ENCODE measurements around the gene SOWAHA. TPM values are rescaled to one million over a fixed set of nuclear protein-coding genes. Genes with fewer than 3 reads are reported as not detected.

SOWAHA gene
- total RNA-seq, 1 donor: under 0.01 TPM

DNA sequence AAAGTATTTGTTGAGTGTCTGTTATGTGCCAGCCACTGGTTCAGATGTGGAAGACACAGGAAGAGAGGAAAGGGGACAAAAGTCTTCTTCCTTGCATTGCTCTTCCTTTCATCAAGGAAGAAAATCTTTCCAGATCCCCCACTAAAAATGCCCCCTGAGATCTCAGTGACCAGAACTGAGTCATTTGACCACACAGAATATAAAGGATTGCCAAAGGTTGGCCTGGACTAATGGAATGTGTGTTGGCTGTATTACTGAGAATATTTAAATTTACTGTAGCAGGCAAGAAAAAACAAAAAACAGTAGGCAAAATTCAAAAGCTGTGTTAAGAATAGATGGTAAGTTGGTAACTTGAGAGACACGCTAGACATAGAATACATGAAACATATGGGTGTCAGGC is 26.0 kb upstream of the SOWAHA start:
- peak; percentile 90 for DNase-seq (ENCODE audit: insufficient read length, low spot score, missing footprints)
- no peaks in the 10 kb centered on the region for H3K79me2 ChIP-seq (ENCODE audit: insufficient read depth, low read length)
- no peak overlapping the region for H3K4me3 ChIP-seq (ENCODE audit: insufficient read depth, low read length)
- TF ChIP-seq, protein P1, sequence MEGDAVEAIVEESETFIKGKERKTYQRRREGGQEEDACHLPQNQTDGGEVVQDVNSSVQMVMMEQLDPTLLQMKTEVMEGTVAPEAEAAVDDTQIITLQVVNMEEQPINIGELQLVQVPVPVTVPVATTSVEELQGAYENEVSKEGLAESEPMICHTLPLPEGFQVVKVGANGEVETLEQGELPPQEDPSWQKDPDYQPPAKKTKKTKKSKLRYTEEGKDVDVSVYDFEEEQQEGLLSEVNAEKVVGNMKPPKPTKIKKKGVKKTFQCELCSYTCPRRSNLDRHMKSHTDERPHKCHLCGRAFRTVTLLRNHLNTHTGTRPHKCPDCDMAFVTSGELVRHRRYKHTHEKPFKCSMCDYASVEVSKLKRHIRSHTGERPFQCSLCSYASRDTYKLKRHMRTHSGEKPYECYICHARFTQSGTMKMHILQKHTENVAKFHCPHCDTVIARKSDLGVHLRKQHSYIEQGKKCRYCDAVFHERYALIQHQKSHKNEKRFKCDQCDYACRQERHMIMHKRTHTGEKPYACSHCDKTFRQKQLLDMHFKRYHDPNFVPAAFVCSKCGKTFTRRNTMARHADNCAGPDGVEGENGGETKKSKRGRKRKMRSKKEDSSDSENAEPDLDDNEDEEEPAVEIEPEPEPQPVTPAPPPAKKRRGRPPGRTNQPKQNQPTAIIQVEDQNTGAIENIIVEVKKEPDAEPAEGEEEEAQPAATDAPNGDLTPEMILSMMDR (IDR thresholded peaks at IDR 0.05; ENCODE audit: extremely low read depth, low read depth, low read length): no peak
- H3K4me2 ChIP-seq (ENCODE audit: insufficient read depth, low read length): peak overlapping the region; percentile 39
- H3K4me1 ChIP-seq (ENCODE audit: insufficient read depth, low read length): peaks cover 34% of the 10 kb centered on the region
- peaks cover 4% of the 10 kb centered on the region for H3K27me3 ChIP-seq (ENCODE audit: insufficient read depth, low read length)
- H3K27ac ChIP-seq (ENCODE audit: low read depth, low read length): no peak overlapping the region
- H4K20me1 ChIP-seq (ENCODE audit: insufficient read depth, low read length): no peaks in the 10 kb centered on the region
- H3K9me3 ChIP-seq (ENCODE audit: low read depth, low read length): no peaks in the 10 kb centered on the region
- H3K36me3 ChIP-seq (ENCODE audit: insufficient read depth, low read length): no peaks in the 10 kb centered on the region
- no peak overlapping the region for H2AFZ ChIP-seq (ENCODE audit: low read length)

DNA sequence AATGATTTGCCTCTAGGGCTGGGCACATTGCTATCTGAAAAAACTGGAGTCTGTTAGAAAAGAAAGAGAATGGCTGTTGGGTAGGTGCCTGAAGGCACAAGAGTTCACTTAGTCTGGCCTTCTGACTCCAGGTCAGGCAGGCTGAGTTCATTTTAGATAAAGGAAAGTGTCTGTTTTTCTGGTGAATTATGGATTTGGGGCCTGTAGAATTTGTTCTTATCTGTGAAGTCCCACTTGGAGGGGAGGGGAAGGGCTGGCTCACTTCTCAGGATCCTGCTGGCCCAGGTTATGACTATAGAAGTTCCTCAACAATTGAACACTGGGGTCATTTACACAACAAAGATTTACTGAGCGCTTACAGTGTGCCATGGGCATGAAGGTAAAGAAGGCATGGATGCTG is 24.6 kb upstream of the SOWAHA start:
- H3K36me3 ChIP-seq (ENCODE audit: insufficient read depth, low read length): no peaks in the 10 kb centered on the region
- H2AFZ ChIP-seq (ENCODE audit: low read length): no peak overlapping the region
- peaks cover 14% of the 10 kb centered on the region for H3K27me3 ChIP-seq (ENCODE audit: insufficient read depth, low read length)
- H3K4me2 ChIP-seq (ENCODE audit: insufficient read depth, low read length): no peak overlapping the region
- H3K79me2 ChIP-seq (ENCODE audit: insufficient read depth, low read length): no peaks in the 10 kb centered on the region
- no peak for DNase-seq (ENCODE audit: insufficient read length, low spot score, missing footprints)
- H3K4me1 ChIP-seq (ENCODE audit: insufficient read depth, low read length): peaks cover 23% of the 10 kb centered on the region
- TF ChIP-seq, protein P1 (IDR thresholded peaks at IDR 0.05; ENCODE audit: extremely low read depth, low read depth, low read length): no peak
- no peaks in the 10 kb centered on the region for H4K20me1 ChIP-seq (ENCODE audit: insufficient read depth, low read length)
- no peak overlapping the region for H3K4me3 ChIP-seq (ENCODE audit: insufficient read depth, low read length)
- no peak overlapping the region for H3K27ac ChIP-seq (ENCODE audit: low read depth, low read length)
- no peaks in the 10 kb centered on the region for H3K9me3 ChIP-seq (ENCODE audit: low read depth, low read length)

DNA sequence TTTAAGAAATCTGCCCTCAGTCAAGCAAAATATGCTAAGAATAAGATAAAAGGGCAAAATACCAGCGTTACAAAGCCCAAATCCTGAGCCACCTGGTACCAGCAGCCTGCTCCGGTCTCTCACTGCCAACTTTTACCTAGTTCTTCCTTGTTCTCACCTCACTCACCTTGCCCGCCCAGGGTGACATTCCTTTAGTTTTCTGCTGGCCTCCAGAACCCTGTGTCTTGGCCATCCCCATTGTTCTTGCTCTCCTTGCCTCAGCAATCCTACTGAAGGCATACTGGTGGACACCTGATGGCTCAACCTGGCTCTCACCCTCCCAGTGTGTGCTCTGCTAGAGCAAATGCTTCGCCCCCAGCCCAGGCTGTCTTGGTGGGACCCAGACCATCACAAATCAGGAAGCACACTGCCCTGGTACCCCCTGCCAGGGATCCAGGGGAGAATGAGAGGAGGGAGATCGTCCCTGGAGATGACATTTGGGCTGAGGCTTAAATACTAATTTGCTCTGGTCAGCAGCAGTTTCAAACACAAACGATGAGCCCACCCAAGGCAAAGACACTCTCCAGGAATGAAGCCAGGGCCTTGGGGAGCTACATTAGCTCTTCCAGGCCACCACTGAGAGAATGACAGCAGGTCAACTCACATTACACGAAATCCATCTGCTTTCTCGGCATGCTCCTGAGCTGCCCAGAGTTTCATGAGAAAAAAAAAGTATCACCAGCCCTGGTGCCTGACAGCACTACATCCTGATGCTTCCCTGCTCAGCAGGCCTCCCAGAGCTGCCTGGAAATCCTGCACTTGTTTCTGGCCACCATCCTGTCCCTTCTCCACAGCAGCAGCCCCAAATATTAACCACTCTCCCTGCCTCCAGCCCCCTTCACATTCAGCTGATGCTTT is 23.9 kb upstream of the SOWAHA start:
- Histone ChIP-seq H2AFZ (ENCODE audit: low read length) (no peak overlapping the region), H3K36me3 (ENCODE audit: insufficient read depth, low read length) (no peaks in the 10 kb centered on the region), H3K4me2 (ENCODE audit: insufficient read depth, low read length) (no peak overlapping the region), H4K20me1 (ENCODE audit: insufficient read depth, low read length) (no peaks in the 10 kb centered on the region), H3K27me3 (ENCODE audit: insufficient read depth, low read length) (peaks cover 17% of the 10 kb centered on the region), H3K4me1 (ENCODE audit: insufficient read depth, low read length) (peaks cover 23% of the 10 kb centered on the region), H3K9me3 (ENCODE audit: low read depth, low read length) (no peaks in the 10 kb centered on the region), H3K4me3 (ENCODE audit: insufficient read depth, low read length) (no peak overlapping the region), H3K79me2 (ENCODE audit: insufficient read depth, low read length) (no peaks in the 10 kb centered on the region), H3K27ac (ENCODE audit: low read depth, low read length) (no peak overlapping the region)
- no peak for DNase-seq (ENCODE audit: insufficient read length, low spot score, missing footprints)
- TF ChIP-seq, protein P1 (IDR thresholded peaks at IDR 0.05; ENCODE audit: extremely low read depth, low read depth, low read length): no peak

DNA sequence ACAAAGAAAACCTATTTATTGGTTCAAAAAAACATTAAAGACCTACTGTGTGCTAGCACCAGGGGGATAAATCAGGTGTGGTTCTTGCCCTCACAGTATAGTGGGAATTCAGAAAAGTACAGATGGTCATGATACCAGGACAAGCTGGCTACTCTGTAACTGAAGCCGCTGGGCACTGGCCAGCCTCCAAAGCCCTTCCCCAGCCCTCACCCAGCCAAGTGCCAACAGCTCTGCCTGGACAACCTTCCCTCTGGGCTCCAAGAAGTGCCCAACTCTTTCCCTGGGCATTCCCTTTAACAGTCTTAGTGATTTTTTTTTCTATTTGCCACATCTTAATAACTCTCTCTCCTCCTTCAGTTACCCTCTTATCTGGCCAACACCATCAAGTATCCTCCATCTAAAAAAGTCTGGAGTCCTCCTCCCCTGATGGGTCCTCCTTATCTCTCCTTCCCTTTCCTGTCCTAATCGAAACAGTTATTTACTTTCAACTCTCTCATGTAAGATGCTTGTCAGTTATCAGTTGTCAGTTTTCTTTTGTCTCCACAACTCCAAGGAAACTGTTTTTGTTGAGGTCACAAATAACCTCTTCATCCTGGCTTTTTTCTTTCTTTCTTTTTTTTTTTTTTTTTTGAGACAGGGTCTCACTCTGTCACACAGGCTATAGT is 22.8 kb upstream of the SOWAHA start:
- Histone ChIP-seq H2AFZ (ENCODE audit: low read length) (no peak overlapping the region), H3K27me3 (ENCODE audit: insufficient read depth, low read length) (peaks cover 17% of the 10 kb centered on the region), H3K9me3 (ENCODE audit: low read depth, low read length) (no peaks in the 10 kb centered on the region), H3K4me1 (ENCODE audit: insufficient read depth, low read length) (peaks cover 19% of the 10 kb centered on the region), H3K79me2 (ENCODE audit: insufficient read depth, low read length) (no peaks in the 10 kb centered on the region), H3K4me2 (ENCODE audit: insufficient read depth, low read length) (no peak overlapping the region), H3K27ac (ENCODE audit: low read depth, low read length) (no peak overlapping the region), H4K20me1 (ENCODE audit: insufficient read depth, low read length) (no peaks in the 10 kb centered on the region), H3K36me3 (ENCODE audit: insufficient read depth, low read length) (no peaks in the 10 kb centered on the region), H3K4me3 (ENCODE audit: insufficient read depth, low read length) (no peak overlapping the region)
- no peak for DNase-seq (ENCODE audit: insufficient read length, low spot score, missing footprints)
- TF ChIP-seq, protein P1 (IDR thresholded peaks at IDR 0.05; ENCODE audit: extremely low read depth, low read depth, low read length): no peak
